Measurements from ENCODE around the gene ARHGEF17. TPM values are rescaled to one million over a fixed set of nuclear protein-coding genes. Genes with fewer than 3 reads are reported as not detected.

The ARHGEF17 gene
- total and polyA plus RNA-seq, 2 of the 8 experiments (the other 6 are each of a cell fraction or from before 2014, with no cell fraction given): 11.3 to 14.6 TPM

DNA sequence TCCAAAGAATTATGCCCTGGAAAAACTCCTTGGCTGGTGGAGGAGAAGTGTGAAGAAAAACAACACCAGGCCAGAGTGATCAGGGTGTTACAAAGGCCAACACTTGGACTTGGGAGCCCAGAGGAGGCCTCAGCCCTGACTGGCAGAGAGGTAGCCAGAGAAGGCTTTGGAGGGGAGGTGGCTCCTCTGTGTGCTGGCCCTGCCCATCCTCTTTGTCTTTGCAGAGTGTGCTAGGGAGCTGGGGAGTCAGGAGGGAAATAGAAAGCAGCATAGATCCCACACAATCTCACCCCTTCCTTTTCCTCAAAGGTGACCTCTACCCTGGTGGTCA lies 48.0 kb upstream of the ARHGEF17 start:
- Histone ChIP-seq H2AFZ (ENCODE audit: low read length) (no peak overlapping the region), H3K14ac (ENCODE audit: insufficient read length) (no peak overlapping the region), H4K20me1 (replicated peaks in 1 of 2; ENCODE audit: control insufficient read depth in 1 of 2, insufficient read depth in 2 of 2, low read length in 2 of 2) (no peaks in the 10 kb centered on the region), H3K4me2 (ENCODE audit: insufficient read depth in 1 of 2, low read depth in 2 of 2, low read length in 2 of 2) (no peak overlapping the region), H2BK20ac (ENCODE audit: low read length) (no peak overlapping the region), H3K9me3 (ENCODE audit: insufficient read depth in 2 of 2, low read depth in 1 of 2, low read length in 1 of 2) (no peaks in the 10 kb centered on the region), H2BK12ac (ENCODE audit: low read depth, low read length) (no peak overlapping the region), H3K23me2 (ENCODE audit: low read depth, low read length) (no peaks in the 10 kb centered on the region; the same call in 1 of the 2 replicates), H2BK5ac (ENCODE audit: low read depth, low read length) (no peak overlapping the region), H3K4me3 (ENCODE audit: extremely low read depth in 1 of 4, insufficient read depth in 2 of 4, low read depth in 3 of 4, low read length in 4 of 4) (no peak overlapping the region), H2BK120ac (replicated peaks; ENCODE audit: low read depth, low read length) (no peak overlapping the region), H2AK5ac (ENCODE audit: low read depth, low read length) (no peak overlapping the region), H3K23ac (ENCODE audit: insufficient read length) (no peak overlapping the region), H4K91ac (replicated peaks; ENCODE audit: insufficient read length, low read length) (no peak overlapping the region), H4K5ac (ENCODE audit: insufficient read length, low read depth, low read length) (no peak overlapping the region), H3K18ac (ENCODE audit: extremely low read depth, low read length) (no peak overlapping the region), H3K56ac (replicated peaks; ENCODE audit: insufficient read length, low read depth, low read length) (no peak overlapping the region), H3K9ac (replicated peaks in 1 of 4; ENCODE audit: extremely low read depth in 1 of 4, low read depth in 3 of 4, low read length in 3 of 4) (no peak overlapping the region), H3K36me3 (ENCODE audit: control insufficient read depth in 2 of 4, insufficient read depth in 4 of 4, low read length in 3 of 4) (no peaks in the 10 kb centered on the region), H3K27ac (ENCODE audit: low read depth, low read length) (no peak overlapping the region), H3K79me1 (ENCODE audit: low read depth, low read length) (no peaks in the 10 kb centered on the region), H2BK15ac (ENCODE audit: low read length) (no peak overlapping the region), H3K4me1 (replicated peaks in 1 of 4; ENCODE audit: control insufficient read depth in 3 of 4, insufficient read depth in 4 of 4, low read length in 3 of 4) (peaks cover 0 to 8% (median 2%) of the 10 kb centered on the region in 4 experiments; a peak in 2 of 7 replicates), H4K8ac (ENCODE audit: extremely low read depth, insufficient read depth, low read length) (no peak overlapping the region), H3K79me2 (ENCODE audit: control insufficient read depth in 1 of 2, insufficient read depth in 2 of 2, low read length in 2 of 2) (no peaks in the 10 kb centered on the region), H3K27me3 (replicated peaks in 1 of 4; ENCODE audit: control insufficient read depth in 3 of 4, extremely low read depth in 1 of 4, insufficient read depth in 3 of 4, low read length in 3 of 4) (peaks cover 0 to 13% (median 7%) of the 10 kb centered on the region in 4 experiments; a peak in 5 of 7 replicates), H3K4ac (replicated peaks; ENCODE audit: insufficient read length, low read depth, low read length) (no peak overlapping the region)
- DNase-seq (ENCODE audit: low read depth in 1 of 2, low spot score in 2 of 2): no peak
- no peak for FAIRE-seq
- TF ChIP-seq SAP30 (IDR thresholded peaks at IDR 0.05; ENCODE audit: insufficient read depth, insufficient replicate concordance, low read length) (no peak), YY1 (IDR thresholded peaks at IDR 0.05; ENCODE audit: low read depth, low read length) (no peak), RBBP5 (IDR thresholded peaks at IDR 0.05; ENCODE audit: borderline replicate concordance, low read depth, low read length) (no peak), RFX5 (IDR thresholded peaks at IDR 0.05; ENCODE audit: borderline replicate concordance, low read depth, low read length) (no peak), TBP (IDR thresholded peaks at IDR 0.05; ENCODE audit: low read depth, low read length) (no peak), MAX (IDR thresholded peaks at IDR 0.05) (no peak), PHF8 (conservative IDR thresholded peaks at IDR 0.05; ENCODE audit: low read depth, low read length) (no peak), KDM5A (IDR thresholded peaks at IDR 0.05; ENCODE audit: low read length) (no peak)
- TF ChIP-seq, protein P1, sequence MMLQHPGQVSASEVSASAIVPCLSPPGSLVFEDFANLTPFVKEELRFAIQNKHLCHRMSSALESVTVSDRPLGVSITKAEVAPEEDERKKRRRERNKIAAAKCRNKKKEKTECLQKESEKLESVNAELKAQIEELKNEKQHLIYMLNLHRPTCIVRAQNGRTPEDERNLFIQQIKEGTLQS (IDR thresholded peaks at IDR 0.05; ENCODE audit: insufficient read depth, low read depth, low read length): no peak
- POLR2A ChIA-PET (ENCODE audit: partially characterized antibody): no interaction called here
- CTCF ChIA-PET (ENCODE audit: partially characterized antibody): interaction anchor here (0.6 to 16.5 kb wide), 6 partner anchors 17 to 100 kb away, joined by 3 to 132 read pairs (median 7); no protein-coding TSS in a partner anchor

All from H1 (cell line).